ENCODE measurements around the gene TSPAN4.

Gene TSPAN4

GRCh38 chr11:800473-800872 lies 42.2 kb upstream of the TSPAN4 start:
- DNase-seq (ENCODE audit: extremely low spot score) = no peak
- TF ChIP-seq CTCF (IDR thresholded peaks at IDR 0.05; ENCODE audit: control extremely low read depth, extremely low read depth, low read depth, missing control alignments) = no peak
- POLR2A ChIA-PET = no interaction called here
- CTCF ChIA-PET = interaction anchor here (1.1 to 2.0 kb wide), 2 partner anchors 18 to 246 kb away, joined by 4 to 5 read pairs; partner anchors contain the start of gene PNPLA2

GRCh38 chr11:801097-801780 lies 41.4 kb upstream of the TSPAN4 start:
- TF ChIP-seq CTCF (IDR thresholded peaks at IDR 0.05; ENCODE audit: control extremely low read depth, extremely low read depth, low read depth, missing control alignments) = no peak
- no peak for DNase-seq (ENCODE audit: extremely low spot score)
- ChIA-PET POLR2A (no interaction called here), CTCF (interaction anchor here (1.1 to 2.0 kb wide), 2 partner anchors 17 to 247 kb away, joined by 4 to 5 read pairs; partner anchors contain the start of gene PNPLA2)

- POLR2A ChIA-PET = interaction anchor here (1.0 kb wide), 1 partner anchor 17 kb away, joined by 3 read pairs; the partner anchor contains the start of gene PNPLA2
- DNase-seq (ENCODE audit: extremely low spot score) = no peak
- CTCF ChIA-PET = interaction anchor here (2.0 kb wide), 1 partner anchor 16 kb away, joined by 5 read pairs; the partner anchor contains the start of gene PNPLA2
- TF ChIP-seq CTCF (IDR thresholded peaks at IDR 0.05; ENCODE audit: control extremely low read depth, extremely low read depth, low read depth, missing control alignments) = no peak
These were observed 40.5 kb upstream of the TSPAN4 start for GRCh38 chr11:802018-802617.

GRCh38 chr11:802693-803466 lies 39.8 kb upstream of the TSPAN4 start:
- CTCF ChIA-PET = no interaction called here

GRCh38 chr11:803467-803742 lies 39.2 kb upstream of the TSPAN4 start:
- CTCF ChIA-PET = no interaction called here
- DNase-seq (ENCODE audit: extremely low spot score) = no peak
- no peak for TF ChIP-seq CTCF (IDR thresholded peaks at IDR 0.05; ENCODE audit: control extremely low read depth, extremely low read depth, low read depth, missing control alignments)
- POLR2A ChIA-PET = no interaction called here

More at GRCh38 chr11:802693-803466, 39.8 kb upstream of the TSPAN4 start:
- POLR2A ChIA-PET = interaction anchor here (1.0 kb wide), 1 partner anchor 16 kb away, joined by 3 read pairs; the partner anchor contains the start of gene PNPLA2
- no peak for DNase-seq (ENCODE audit: extremely low spot score)
- no peak for TF ChIP-seq CTCF (IDR thresholded peaks at IDR 0.05; ENCODE audit: control extremely low read depth, extremely low read depth, low read depth, missing control alignments)

- no peak for DNase-seq (ENCODE audit: extremely low spot score)
- ChIA-PET CTCF (interaction anchor here (1.1 kb wide), 1 partner anchor 18 kb away, joined by 5 read pairs; no protein-coding TSS in a partner anchor), POLR2A (interaction anchor here (1.2 kb wide), 1 partner anchor 16 kb away, joined by 4 read pairs; no protein-coding TSS in a partner anchor)
- TF ChIP-seq CTCF (IDR thresholded peaks at IDR 0.05; ENCODE audit: control extremely low read depth, extremely low read depth, low read depth, missing control alignments) = no peak
These were observed 38.7 kb upstream of the TSPAN4 start for GRCh38 chr11:803770-804598.

All from GM10248 (cell line).